Measurements from ENCODE around the gene HOXC12.

GRCh38 chr12:53942467-53942997 lies 12.2 kb upstream of the HOXC12 start:
- TF ChIP-seq POLR2A (IDR thresholded peaks at IDR 0.05) (no peak), CTCF (IDR thresholded peaks at IDR 0.05) (no peak), EP300 (IDR thresholded peaks at IDR 0.05) (no peak)
